Thoracic aorta (tissue), 2 donors: ENCODE results near the gene BTBD3. TPM values are rescaled to one million over a fixed set of nuclear protein-coding genes. Genes with fewer than 3 reads are reported as not detected.

Experiments
- ATAC-seq: fragments of 150-250 bp; one replicate; pipeline ENCODE4 v1.8.0; 2017; ENCODE audit warnings: low read depth; ENCODE audit not compliant: insufficient number of reproducible peaks, low FRiP score
- DNase-seq: peaks from one replicate; pipeline ENCODE4 v3.0.0-alpha.2; 2020; ENCODE audit warnings: low spot score
- H3K27ac ChIP-seq, 2 donors: fragments of 200-600 bp; sonication (generic); 1 replicate in 1 of 2; 2 replicates in 1 of 2; pipeline ENCODE4 v1.5.1; 2016; ENCODE audit warnings: mild to moderate bottlenecking in 2 of 2, moderate library complexity in 2 of 2
- H3K27me3 ChIP-seq: fragments of 200-600 bp; sonication (generic); replicated peaks from 2 replicates; pipeline ENCODE4 v1.6.0; 2016; ENCODE audit warnings: mild to moderate bottlenecking; ENCODE audit not compliant: insufficient read depth
- H3K36me3 ChIP-seq: fragments of 200-600 bp; sonication (generic); one replicate; pipeline ENCODE4 v1.5.1; 2016
- H3K4me1 ChIP-seq, 2 donors: fragments of 200-600 bp; sonication (generic); 1 replicate in 1 of 2; 2 replicates in 1 of 2; pipeline versions ENCODE4 v1.5.1 to v1.6.0; 2016; ENCODE audit warnings: low read depth in 2 of 2, mild to moderate bottlenecking in 1 of 2; ENCODE audit not compliant: control insufficient read depth in 1 of 2
- H3K4me3 ChIP-seq: fragments of 200-600 bp; sonication (generic); 2 replicates; pipeline ENCODE4 v1.5.1; 2016; ENCODE audit warnings: mild to moderate bottlenecking
- H3K9me3 ChIP-seq: fragments of 200-600 bp; sonication (generic); 2 replicates; pipeline ENCODE4 v1.5.1; 2016
- total RNA-seq, 2 donors: library from RNA; depleted of rRNA; stranded (reverse); fragments of >200 nt; gene quantifications; one replicate each; pipeline versions ENCODE4 v1.1.0 to v1.2.3, GENCODE V29; 2016
- TF ChIP-seq, protein P1 (sequence below): fragments of 200-600 bp; sonication (generic); IDR thresholded peaks from one replicate; pipeline ENCODE4 v1.5.1; 2019; ENCODE audit warnings: antibody characterized with exemption

Gene BTBD3
- total RNA-seq, 2 donors from 2014 or later, result 12.3 to 43.8 TPM

DNA sequence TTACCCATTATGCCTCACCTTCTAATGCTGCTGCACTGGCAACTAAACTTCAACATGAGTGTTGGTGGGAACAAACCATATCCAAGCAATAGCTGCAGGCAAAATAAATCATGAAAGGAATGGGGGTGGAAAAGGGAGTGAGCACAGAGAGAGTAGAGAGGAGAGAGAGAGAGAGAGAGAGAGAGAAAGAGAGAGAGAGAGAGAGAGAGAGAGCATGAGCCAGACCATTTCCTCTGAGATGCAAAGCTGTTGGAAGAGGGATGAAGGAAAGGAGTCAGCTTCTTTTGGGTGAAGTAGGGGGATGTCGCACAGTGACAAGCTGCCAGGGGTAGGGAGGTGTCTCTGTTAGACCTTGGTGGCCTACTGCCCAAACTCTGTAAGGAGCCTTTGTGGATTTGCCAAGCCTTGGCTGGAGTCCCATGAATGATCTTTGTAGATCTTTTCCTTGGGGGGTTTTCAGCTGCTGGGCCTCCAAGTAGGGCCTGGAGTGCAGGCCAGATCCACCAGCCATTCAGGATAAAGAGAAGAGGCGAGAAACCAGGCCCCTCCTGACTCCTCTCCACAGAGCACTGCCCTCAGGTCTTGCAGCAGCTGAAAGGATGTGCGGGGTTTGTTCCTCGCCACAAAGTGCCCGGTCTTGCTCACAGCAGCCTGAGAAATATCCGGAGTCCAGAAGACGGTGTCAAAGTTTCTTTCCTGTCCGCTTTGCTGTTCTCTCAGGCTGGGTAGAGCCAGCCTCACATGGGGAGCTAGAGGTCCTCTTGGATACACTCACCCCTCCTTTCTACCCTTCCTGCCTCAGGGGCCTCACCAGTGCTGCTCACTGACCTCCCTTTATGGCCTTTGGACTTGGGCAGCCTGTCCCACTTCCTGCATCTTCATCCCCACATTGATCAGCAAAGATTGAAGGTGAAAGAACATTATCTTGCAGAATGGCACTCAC is 17.8 kb downstream of the BTBD3 start:
- no peaks in the 10 kb centered on the region for H3K9me3 ChIP-seq
- H3K27me3 ChIP-seq, result no peaks in the 10 kb centered on the region
- TF ChIP-seq, protein P1, sequence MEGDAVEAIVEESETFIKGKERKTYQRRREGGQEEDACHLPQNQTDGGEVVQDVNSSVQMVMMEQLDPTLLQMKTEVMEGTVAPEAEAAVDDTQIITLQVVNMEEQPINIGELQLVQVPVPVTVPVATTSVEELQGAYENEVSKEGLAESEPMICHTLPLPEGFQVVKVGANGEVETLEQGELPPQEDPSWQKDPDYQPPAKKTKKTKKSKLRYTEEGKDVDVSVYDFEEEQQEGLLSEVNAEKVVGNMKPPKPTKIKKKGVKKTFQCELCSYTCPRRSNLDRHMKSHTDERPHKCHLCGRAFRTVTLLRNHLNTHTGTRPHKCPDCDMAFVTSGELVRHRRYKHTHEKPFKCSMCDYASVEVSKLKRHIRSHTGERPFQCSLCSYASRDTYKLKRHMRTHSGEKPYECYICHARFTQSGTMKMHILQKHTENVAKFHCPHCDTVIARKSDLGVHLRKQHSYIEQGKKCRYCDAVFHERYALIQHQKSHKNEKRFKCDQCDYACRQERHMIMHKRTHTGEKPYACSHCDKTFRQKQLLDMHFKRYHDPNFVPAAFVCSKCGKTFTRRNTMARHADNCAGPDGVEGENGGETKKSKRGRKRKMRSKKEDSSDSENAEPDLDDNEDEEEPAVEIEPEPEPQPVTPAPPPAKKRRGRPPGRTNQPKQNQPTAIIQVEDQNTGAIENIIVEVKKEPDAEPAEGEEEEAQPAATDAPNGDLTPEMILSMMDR, result no peak
- DNase-seq (no peak), ATAC-seq (no peak)
- H3K4me3 ChIP-seq, result no peak overlapping the region
- H3K27ac ChIP-seq, result no peak overlapping the region
- no peaks in the 10 kb centered on the region for H3K4me1 ChIP-seq
- H3K36me3 ChIP-seq, result no peaks in the 10 kb centered on the region

DNA sequence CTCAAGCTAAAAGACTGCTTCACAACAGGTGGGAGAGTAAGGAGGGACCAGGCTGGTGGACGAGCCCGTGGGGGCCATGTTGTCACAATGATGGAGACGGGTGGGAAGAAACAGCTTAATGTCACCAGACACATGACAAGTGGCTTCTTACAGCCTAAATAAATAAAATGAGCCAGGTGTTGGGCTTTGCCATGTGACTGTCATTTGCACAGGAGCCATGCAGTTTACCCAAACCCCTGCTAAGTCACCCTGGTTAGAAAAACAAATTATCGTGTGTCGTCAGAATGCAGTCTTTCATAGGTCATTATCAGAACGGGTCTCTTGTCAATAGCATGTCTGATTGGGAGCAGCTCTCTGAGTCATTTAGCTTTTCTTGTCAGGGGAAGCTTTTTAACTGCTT is 18.5 kb downstream of the BTBD3 start:
- ATAC-seq (no peak), DNase-seq (no peak)
- Histone ChIP-seq H3K36me3 (no peaks in the 10 kb centered on the region), H3K4me3 (no peak overlapping the region), H3K27ac (no peak overlapping the region), H3K4me1 (no peaks in the 10 kb centered on the region), H3K27me3 (no peaks in the 10 kb centered on the region), H3K9me3 (no peaks in the 10 kb centered on the region)
- TF ChIP-seq, protein P1, result no peak

DNA sequence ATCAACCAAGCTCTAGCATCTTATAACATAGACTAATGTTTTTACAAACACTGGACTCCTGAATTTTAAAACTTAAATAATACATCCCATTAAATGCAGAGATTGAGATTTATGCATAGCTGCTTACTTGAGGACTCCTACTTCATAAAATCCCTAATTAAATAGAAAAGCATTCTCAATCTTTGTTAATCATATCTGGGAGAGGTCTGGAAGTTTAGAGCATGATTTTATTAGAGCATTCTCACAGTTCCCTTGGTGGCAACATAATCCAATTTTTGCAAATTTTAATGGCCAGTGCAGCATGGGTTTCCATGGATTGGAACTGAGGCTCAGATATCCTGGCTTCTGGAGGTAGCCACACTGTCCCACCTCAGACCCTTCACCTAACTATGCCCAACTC is 19.5 kb downstream of the BTBD3 start:
- ATAC-seq (no peak), DNase-seq (no peak)
- Histone ChIP-seq H3K4me3 (no peak overlapping the region), H3K27ac (no peak overlapping the region), H3K9me3 (no peaks in the 10 kb centered on the region), H3K4me1 (no peaks in the 10 kb centered on the region), H3K27me3 (no peaks in the 10 kb centered on the region), H3K36me3 (no peaks in the 10 kb centered on the region)
- TF ChIP-seq, protein P1, result no peak

DNA sequence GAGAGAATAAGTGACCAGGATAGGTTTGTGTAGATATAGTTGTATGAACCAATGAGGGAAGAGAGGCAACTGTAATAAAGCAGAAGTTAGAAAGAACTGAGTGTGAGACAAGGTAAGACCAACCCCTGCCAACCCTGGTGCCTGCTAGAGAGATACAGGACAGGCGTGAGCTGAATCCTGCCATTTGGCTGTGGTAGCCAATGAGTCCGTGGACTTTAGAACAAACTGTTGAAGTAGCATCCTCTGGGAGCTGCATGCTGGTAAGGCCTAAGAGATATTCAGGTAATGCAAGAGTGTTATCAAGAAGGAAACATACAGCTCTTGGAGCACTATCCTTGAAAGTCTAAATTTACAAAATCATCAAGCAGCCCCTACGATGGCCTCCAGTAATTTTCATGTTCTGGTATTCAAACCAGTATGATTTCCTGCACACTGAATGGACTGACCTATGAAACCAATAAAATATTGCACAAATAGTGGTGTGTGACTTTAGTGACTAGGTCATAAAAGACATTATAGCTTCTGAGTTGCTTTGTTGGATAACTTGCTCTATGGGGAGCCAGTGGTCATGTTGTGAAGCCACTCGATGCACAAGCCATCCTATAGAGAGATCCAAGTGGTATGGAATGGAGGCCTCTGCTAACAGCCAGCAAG is 24.0 kb downstream of the BTBD3 start:
- Histone ChIP-seq H3K4me3 (no peak overlapping the region), H3K9me3 (no peaks in the 10 kb centered on the region), H3K4me1 (no peaks in the 10 kb centered on the region), H3K27me3 (no peaks in the 10 kb centered on the region), H3K27ac (no peak overlapping the region), H3K36me3 (no peaks in the 10 kb centered on the region)
- TF ChIP-seq, protein P1, result no peak
- no peak for ATAC-seq
- DNase-seq, result no peak

DNA sequence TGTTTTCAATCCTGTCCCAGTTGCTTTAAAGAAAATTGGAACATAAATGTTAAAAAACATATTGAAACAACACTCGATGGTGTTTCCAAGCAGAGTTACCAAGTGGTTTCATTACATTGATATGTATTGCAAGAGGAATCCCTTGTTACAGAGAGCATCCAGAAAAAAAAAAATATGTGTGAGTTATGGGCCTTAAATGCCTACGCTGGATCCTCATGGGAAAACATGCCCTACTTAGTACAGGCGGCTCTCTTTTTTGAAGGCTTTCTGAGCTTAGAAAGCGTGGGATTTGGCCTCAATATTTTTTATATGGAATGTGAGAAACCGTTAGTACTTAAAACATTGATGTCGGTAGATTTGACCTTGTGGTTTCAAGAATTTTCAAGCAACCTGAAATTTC is 26.1 kb downstream of the BTBD3 start:
- Histone ChIP-seq H3K27ac (no peak overlapping the region), H3K36me3 (no peaks in the 10 kb centered on the region), H3K4me3 (no peak overlapping the region), H3K4me1 (no peaks in the 10 kb centered on the region), H3K9me3 (no peaks in the 10 kb centered on the region), H3K27me3 (no peaks in the 10 kb centered on the region)
- TF ChIP-seq, protein P1, result no peak
- ATAC-seq (no peak), DNase-seq (no peak)
